Measurements from ENCODE around the gene TSSK6. TPM values are rescaled to one million over a fixed set of nuclear protein-coding genes. Genes with fewer than 3 reads are reported as not detected.

The TSSK6 gene
- total RNA-seq, 1 experiment from 2014 or later: 4.5 TPM

GRCh38 chr19:19477705-19478383 lies 37.5 kb downstream of the TSSK6 start:
- no peak overlapping the region for H3K4me2 ChIP-seq (ENCODE audit: low read length)
- CTCF ChIA-PET: no interaction called here
- no peak overlapping the region for H2AFZ ChIP-seq (ENCODE audit: low read length)
- H4K20me1 ChIP-seq (ENCODE audit: low read length): peaks cover 3% of the 10 kb centered on the region; the same call in 1 of the 2 replicates
- no peak overlapping the region for H3K4me3 ChIP-seq (ENCODE audit: low read length)
- no peaks in the 10 kb centered on the region for H3K9me2 ChIP-seq (replicated peaks; ENCODE audit: low read length)
- no peak overlapping the region for H3K27ac ChIP-seq (ENCODE audit: low read length)
- H3K9ac ChIP-seq (ENCODE audit: low read length): no peak overlapping the region
- ATAC-seq (peak; percentile 66), DNase-seq (peak; percentile 39)
- no peaks in the 10 kb centered on the region for H3K9me3 ChIP-seq (ENCODE audit: low read length)
- peaks cover 18% of the 10 kb centered on the region for H3K36me3 ChIP-seq (ENCODE audit: low read depth, low read length)
- peaks cover 85% of the 10 kb centered on the region for H3K79me2 ChIP-seq (ENCODE audit: low read length)
- no peaks in the 10 kb centered on the region for H3F3A ChIP-seq (ENCODE audit: low read length, unreplicated experiment)
- H3K27me3 ChIP-seq (ENCODE audit: low read length): no peaks in the 10 kb centered on the region
- no TSS peak for BruUV-seq (replicated peaks)
- intact Hi-C loops (cut with micrococcal nuclease): loop anchor here (5.0 kb wide), 1 partner anchor 116 kb away; no protein-coding TSS in a partner anchor
- TF ChIP-seq EZH2phosphoT487 (IDR thresholded peaks at IDR 0.05; ENCODE audit: borderline replicate concordance, low read length) (no peak), EZH2 (IDR thresholded peaks at IDR 0.05; ENCODE audit: low read length, unreplicated experiment) (no peak), CTCF (conservative IDR thresholded peaks at IDR 0.05; ENCODE audit: low read depth, low read length) (no peak)
- H3K4me1 ChIP-seq (ENCODE audit: insufficient read depth, low read length): peaks cover 21% of the 10 kb centered on the region
- POLR2A ChIA-PET (ENCODE audit: unreplicated experiment): no interaction called here

GRCh38 chr19:19475849-19476828 lies 39.2 kb downstream of the TSSK6 start:
- peak; percentile 23; the same call in 1 of the 2 replicates for ATAC-seq
- no peak overlapping the region for H3K9ac ChIP-seq (ENCODE audit: low read length)
- BruUV-seq (replicated peaks): no TSS peak

More at GRCh38 chr19:19475849-19476828, 39.2 kb downstream of the TSSK6 start:
- intact Hi-C loops (cut with micrococcal nuclease): loop anchor here (5.0 kb wide), 1 partner anchor 114 kb away; no protein-coding TSS in a partner anchor
- peaks cover 21% of the 10 kb centered on the region for H3K4me1 ChIP-seq (ENCODE audit: insufficient read depth, low read length)
- POLR2A ChIA-PET (ENCODE audit: unreplicated experiment): no interaction called here
- H3K27me3 ChIP-seq (ENCODE audit: low read length): no peaks in the 10 kb centered on the region
- no peak overlapping the region for H3K27ac ChIP-seq (ENCODE audit: low read length)
- no peak for TF ChIP-seq EZH2phosphoT487 (IDR thresholded peaks at IDR 0.05; ENCODE audit: borderline replicate concordance, low read length)
- TF ChIP-seq CTCF (conservative IDR thresholded peaks at IDR 0.05; ENCODE audit: low read depth, low read length): peak; percentile 59
- peaks cover 3% of the 10 kb centered on the region; the same call in 1 of the 2 replicates for H4K20me1 ChIP-seq (ENCODE audit: low read length)
- H3K36me3 ChIP-seq (ENCODE audit: low read depth, low read length): peaks cover 18% of the 10 kb centered on the region
- no peak overlapping the region for H2AFZ ChIP-seq (ENCODE audit: low read length)
- H3K4me3 ChIP-seq (ENCODE audit: low read length): no peak overlapping the region
- H3K79me2 ChIP-seq (ENCODE audit: low read length): peaks cover 91% of the 10 kb centered on the region
- no peaks in the 10 kb centered on the region for H3K9me2 ChIP-seq (replicated peaks; ENCODE audit: low read length)
- CTCF ChIA-PET: interaction anchor here (0.5 to 1.0 kb wide), 2 partner anchors 73 to 103 kb away, joined by 3 read pairs; no protein-coding TSS in a partner anchor
- peak; percentile 36 for DNase-seq
- no peak overlapping the region for H3K4me2 ChIP-seq (ENCODE audit: low read length)
- no peaks in the 10 kb centered on the region for H3F3A ChIP-seq (ENCODE audit: low read length, unreplicated experiment)
- no peaks in the 10 kb centered on the region for H3K9me3 ChIP-seq (ENCODE audit: low read length)

Measured in PC-3 (cell line).